ENCODE data around the gene PPA2.
A peak's percentile ranks its signal among the peaks of the same experiment; 100 is the strongest.

DNA sequence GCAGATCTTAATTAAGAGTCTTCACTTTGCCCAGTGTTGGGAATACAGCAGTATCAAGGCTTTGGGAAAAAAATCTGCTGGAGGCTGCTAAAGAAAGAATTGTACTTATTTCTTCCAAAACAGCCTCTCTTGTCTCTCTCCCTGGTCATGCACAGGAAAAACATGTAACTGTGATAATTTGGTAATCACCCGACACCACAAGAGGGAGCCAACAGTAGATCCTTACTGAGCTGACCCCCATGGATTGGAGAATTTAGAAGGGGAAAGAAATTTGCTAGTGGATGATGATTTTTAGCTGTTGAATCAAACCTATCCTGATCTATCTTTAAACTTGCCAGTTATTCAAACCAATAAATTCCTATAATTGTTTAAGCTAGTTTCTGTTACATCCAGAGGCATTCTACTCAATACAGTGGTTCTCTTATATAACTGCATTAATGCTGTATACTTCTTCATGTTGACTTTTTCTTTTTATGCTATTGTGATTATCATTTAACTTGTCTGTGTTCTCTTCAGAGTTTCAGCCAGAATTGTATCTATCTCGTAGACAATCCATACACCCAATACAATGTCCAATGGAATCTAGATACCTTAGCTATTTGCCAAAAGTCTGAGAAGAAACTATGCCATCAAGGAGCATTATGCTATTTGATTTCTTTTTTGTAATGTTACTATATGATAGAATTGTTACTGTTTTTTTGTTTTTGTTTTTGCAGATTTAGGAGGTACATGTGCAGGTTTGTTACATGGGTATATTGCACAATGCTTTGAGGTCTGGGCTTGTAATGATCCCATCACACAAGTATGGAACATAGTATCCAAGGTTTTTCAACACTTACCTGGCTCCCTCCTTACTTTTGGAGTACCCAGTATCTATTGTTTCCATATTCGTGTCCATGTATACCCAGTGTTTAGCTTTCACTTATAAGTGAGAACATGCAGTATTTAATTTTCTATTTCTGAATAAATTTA, 47.2 kb upstream of the PPA2 start:
- TF ChIP-seq SMAD5 (IDR thresholded peaks at IDR 0.05; ENCODE audit: low read depth) (no peak), RAD21 (IDR thresholded peaks at IDR 0.05; ENCODE audit: insufficient read depth, low read depth, low read length) (peak; percentile 96), KLF5 (IDR thresholded peaks at IDR 0.05; ENCODE audit: partially characterized antibody) (no peak), ZNF622 (IDR thresholded peaks at IDR 0.05) (no peak), RBBP5 (conservative IDR thresholded peaks at IDR 0.05) (no peak), NFYB (IDR thresholded peaks at IDR 0.05; ENCODE audit: insufficient read depth, low read depth, low read length) (no peak), EP300 (IDR thresholded peaks at IDR 0.05; ENCODE audit: borderline replicate concordance in 1 of 2, control insufficient read depth in 1 of 2, low read depth in 2 of 2, low read length in 2 of 2) (no peak), MYC (IDR thresholded peaks at IDR 0.05; ENCODE audit: insufficient read depth, insufficient read length, insufficient replicate concordance, low read length, severe bottlenecking) (no peak), TCF12 (IDR thresholded peaks at IDR 0.05; ENCODE audit: low read depth, low read length) (no peak)
- TF ChIP-seq, protein P1, sequence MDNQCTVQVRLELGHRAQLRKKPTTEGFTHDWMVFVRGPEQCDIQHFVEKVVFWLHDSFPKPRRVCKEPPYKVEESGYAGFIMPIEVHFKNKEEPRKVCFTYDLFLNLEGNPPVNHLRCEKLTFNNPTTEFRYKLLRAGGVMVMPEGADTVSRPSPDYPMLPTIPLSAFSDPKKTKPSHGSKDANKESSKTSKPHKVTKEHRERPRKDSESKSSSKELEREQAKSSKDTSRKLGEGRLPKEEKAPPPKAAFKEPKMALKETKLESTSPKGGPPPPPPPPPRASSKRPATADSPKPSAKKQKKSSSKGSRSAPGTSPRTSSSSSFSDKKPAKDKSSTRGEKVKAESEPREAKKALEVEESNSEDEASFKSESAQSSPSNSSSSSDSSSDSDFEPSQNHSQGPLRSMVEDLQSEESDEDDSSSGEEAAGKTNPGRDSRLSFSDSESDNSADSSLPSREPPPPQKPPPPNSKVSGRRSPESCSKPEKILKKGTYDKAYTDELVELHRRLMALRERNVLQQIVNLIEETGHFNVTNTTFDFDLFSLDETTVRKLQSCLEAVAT (IDR thresholded peaks at IDR 0.05), result no peak
- TF ChIP-seq, protein P2, sequence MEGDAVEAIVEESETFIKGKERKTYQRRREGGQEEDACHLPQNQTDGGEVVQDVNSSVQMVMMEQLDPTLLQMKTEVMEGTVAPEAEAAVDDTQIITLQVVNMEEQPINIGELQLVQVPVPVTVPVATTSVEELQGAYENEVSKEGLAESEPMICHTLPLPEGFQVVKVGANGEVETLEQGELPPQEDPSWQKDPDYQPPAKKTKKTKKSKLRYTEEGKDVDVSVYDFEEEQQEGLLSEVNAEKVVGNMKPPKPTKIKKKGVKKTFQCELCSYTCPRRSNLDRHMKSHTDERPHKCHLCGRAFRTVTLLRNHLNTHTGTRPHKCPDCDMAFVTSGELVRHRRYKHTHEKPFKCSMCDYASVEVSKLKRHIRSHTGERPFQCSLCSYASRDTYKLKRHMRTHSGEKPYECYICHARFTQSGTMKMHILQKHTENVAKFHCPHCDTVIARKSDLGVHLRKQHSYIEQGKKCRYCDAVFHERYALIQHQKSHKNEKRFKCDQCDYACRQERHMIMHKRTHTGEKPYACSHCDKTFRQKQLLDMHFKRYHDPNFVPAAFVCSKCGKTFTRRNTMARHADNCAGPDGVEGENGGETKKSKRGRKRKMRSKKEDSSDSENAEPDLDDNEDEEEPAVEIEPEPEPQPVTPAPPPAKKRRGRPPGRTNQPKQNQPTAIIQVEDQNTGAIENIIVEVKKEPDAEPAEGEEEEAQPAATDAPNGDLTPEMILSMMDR (IDR thresholded peaks at IDR 0.05 in 2 of 3, conservative IDR thresholded peaks at IDR 0.05 in 1 of 3; ENCODE audit: control insufficient read depth in 2 of 3, extremely low read depth in 1 of 3, insufficient read depth in 1 of 3, low read depth in 3 of 3, low read length in 3 of 3), result peak; percentile 60 to 82 (median 70)
- TF ChIP-seq, protein P3, sequence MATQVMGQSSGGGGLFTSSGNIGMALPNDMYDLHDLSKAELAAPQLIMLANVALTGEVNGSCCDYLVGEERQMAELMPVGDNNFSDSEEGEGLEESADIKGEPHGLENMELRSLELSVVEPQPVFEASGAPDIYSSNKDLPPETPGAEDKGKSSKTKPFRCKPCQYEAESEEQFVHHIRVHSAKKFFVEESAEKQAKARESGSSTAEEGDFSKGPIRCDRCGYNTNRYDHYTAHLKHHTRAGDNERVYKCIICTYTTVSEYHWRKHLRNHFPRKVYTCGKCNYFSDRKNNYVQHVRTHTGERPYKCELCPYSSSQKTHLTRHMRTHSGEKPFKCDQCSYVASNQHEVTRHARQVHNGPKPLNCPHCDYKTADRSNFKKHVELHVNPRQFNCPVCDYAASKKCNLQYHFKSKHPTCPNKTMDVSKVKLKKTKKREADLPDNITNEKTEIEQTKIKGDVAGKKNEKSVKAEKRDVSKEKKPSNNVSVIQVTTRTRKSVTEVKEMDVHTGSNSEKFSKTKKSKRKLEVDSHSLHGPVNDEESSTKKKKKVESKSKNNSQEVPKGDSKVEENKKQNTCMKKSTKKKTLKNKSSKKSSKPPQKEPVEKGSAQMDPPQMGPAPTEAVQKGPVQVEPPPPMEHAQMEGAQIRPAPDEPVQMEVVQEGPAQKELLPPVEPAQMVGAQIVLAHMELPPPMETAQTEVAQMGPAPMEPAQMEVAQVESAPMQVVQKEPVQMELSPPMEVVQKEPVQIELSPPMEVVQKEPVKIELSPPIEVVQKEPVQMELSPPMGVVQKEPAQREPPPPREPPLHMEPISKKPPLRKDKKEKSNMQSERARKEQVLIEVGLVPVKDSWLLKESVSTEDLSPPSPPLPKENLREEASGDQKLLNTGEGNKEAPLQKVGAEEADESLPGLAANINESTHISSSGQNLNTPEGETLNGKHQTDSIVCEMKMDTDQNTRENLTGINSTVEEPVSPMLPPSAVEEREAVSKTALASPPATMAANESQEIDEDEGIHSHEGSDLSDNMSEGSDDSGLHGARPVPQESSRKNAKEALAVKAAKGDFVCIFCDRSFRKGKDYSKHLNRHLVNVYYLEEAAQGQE (IDR thresholded peaks at IDR 0.05; ENCODE audit: low read depth, low read length), result no peak
- TF ChIP-seq, protein P4, sequence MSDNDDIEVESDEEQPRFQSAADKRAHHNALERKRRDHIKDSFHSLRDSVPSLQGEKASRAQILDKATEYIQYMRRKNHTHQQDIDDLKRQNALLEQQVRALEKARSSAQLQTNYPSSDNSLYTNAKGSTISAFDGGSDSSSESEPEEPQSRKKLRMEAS (IDR thresholded peaks at IDR 0.05; ENCODE audit: low read depth, low read length), result no peak

Data from GM12878 (cell line).